Hepatocyte (in vitro differentiated cells): ENCODE data around the gene RCBTB2. TPM values are rescaled to one million over a fixed set of nuclear protein-coding genes. Genes with fewer than 3 reads are reported as not detected.
A peak's percentile ranks its signal among the peaks of the same experiment; 100 is the strongest.

Source experiments
- DNase-seq: peaks from one replicate; pipeline ENCODE4 v3.0.0-alpha.2; 2016; ENCODE audit warnings: low spot score
- H2AFZ ChIP-seq: fragments of 200-600 bp; sonication (generic); 2 replicates; pipeline ENCODE4 v1.6.0; 2016; ENCODE audit warnings: antibody characterized with exemption, mild to moderate bottlenecking
- H3K27ac ChIP-seq: fragments of 200-600 bp; sonication (generic); 2 replicates; pipeline ENCODE4 v1.5.1; 2016; ENCODE audit warnings: mild to moderate bottlenecking
- H3K27me3 ChIP-seq: fragments of 200-600 bp; sonication (generic); 2 replicates; pipeline ENCODE4 v1.6.1; 2016
- H3K36me3 ChIP-seq: fragments of 200-600 bp; sonication (generic); replicated peaks from 2 replicates; pipeline ENCODE4 v1.5.1; 2016; ENCODE audit warnings: low read depth; ENCODE audit not compliant: insufficient read depth
- H3K4me1 ChIP-seq: fragments of 200-600 bp; sonication (generic); 2 replicates; pipeline ENCODE4 v1.5.1; 2016; ENCODE audit warnings: mild to moderate bottlenecking, moderate library complexity; ENCODE audit not compliant: insufficient read depth
- H3K4me2 ChIP-seq: fragments of 200-600 bp; sonication (generic); 2 replicates; pipeline ENCODE4 v1.6.0; 2016
- H3K4me3 ChIP-seq: fragments of 200-600 bp; sonication (generic); 2 replicates; pipeline ENCODE4 v1.5.1; 2016; ENCODE audit warnings: mild to moderate bottlenecking
- H3K79me2 ChIP-seq: fragments of 200-600 bp; sonication (generic); 2 replicates; pipeline ENCODE4 v1.6.0; 2017; ENCODE audit warnings: mild to moderate bottlenecking
- H3K9me2 ChIP-seq: fragments of 200-600 bp; sonication (generic); replicated peaks from 2 replicates; pipeline ENCODE4 v1.6.0; 2017; ENCODE audit warnings: mild to moderate bottlenecking; ENCODE audit not compliant: insufficient read depth
- H3K9me3 ChIP-seq: fragments of 200-600 bp; sonication (generic); 2 replicates; pipeline ENCODE4 v1.5.1; 2016; ENCODE audit warnings: low read depth, mild to moderate bottlenecking
- H4K20me1 ChIP-seq: fragments of 200-600 bp; sonication (generic); 2 replicates; pipeline ENCODE4 v1.6.0; 2016; ENCODE audit warnings: mild to moderate bottlenecking; ENCODE audit not compliant: insufficient read depth, poor library complexity, severe bottlenecking
- CTCF ChIP-seq: fragments of 200-600 bp; sonication (generic); IDR thresholded peaks from 2 replicates; pipeline ENCODE4 v1.5.1; 2016; ENCODE audit warnings: antibody characterized with exemption, mild to moderate bottlenecking; ENCODE audit not compliant: poor library complexity
- EZH2 ChIP-seq: fragments of 200-600 bp; sonication (generic); IDR thresholded peaks from 2 replicates; pipeline ENCODE4 v1.6.1; 2016; ENCODE audit warnings: antibody characterized with exemption, mild to moderate bottlenecking, borderline replicate concordance
- EZH2phosphoT487 ChIP-seq: fragments of 200-600 bp; sonication (generic); IDR thresholded peaks from one replicate; pipeline ENCODE4 v1.6.1; 2018; ENCODE audit warnings: antibody characterized with exemption, mild to moderate bottlenecking, low read depth, moderate library complexity; ENCODE audit not compliant: unreplicated experiment, severe bottlenecking
- WGBS: methylation state at CpG from one replicate; pipeline ENCODE4 v1.1.6; 2016; ENCODE audit warnings: low lambda C conversion rate; ENCODE audit errors: missing lambda C conversion rate; 5-methylcytosine and 5-hydroxymethylcytosine counted together
- polyA plus RNA-seq: library from polyadenylated mRNA; unstranded; fragments of >200 nt; fragmentation: Nextera tagmentation; extraction: Ambion mirVana; gene quantifications from 2 replicates; pipeline ENCODE4 v1.2.1, GENCODE V29; 2016
- total RNA-seq: library from RNA; depleted of rRNA; stranded (reverse); fragments of >200 nt; gene quantifications from 2 replicates; pipeline ENCODE4 v1.2.3, GENCODE V29; 2014

The RCBTB2 gene
- total and polyA plus RNA-seq, 2 experiments from 2014 or later: 8.8 to 12.2 TPM

GRCh38 chr13:48567515-48568369, 34.9 kb upstream of the RCBTB2 start:
- Histone ChIP-seq H3K27me3 (no peaks in the 10 kb centered on the region), H3K27ac (peak overlapping the region; percentile 50), H3K4me3 (no peak overlapping the region), H3K36me3 (no peaks in the 10 kb centered on the region), H3K4me1 (peaks cover 36% of the 10 kb centered on the region), H3K4me2 (peak overlapping the region; percentile 9), H3K9me3 (no peaks in the 10 kb centered on the region), H4K20me1 (no peaks in the 10 kb centered on the region), H3K9me2 (no peaks in the 10 kb centered on the region), H2AFZ (no peak overlapping the region), H3K79me2 (no peaks in the 10 kb centered on the region)
- WGBS: 50% methylated on average over 6 of the region's 6 CpGs
- no peak for TF ChIP-seq EZH2
- no peak for TF ChIP-seq EZH2phosphoT487
- no peak for TF ChIP-seq CTCF
- DNase-seq: peak; percentile 18

DNA sequence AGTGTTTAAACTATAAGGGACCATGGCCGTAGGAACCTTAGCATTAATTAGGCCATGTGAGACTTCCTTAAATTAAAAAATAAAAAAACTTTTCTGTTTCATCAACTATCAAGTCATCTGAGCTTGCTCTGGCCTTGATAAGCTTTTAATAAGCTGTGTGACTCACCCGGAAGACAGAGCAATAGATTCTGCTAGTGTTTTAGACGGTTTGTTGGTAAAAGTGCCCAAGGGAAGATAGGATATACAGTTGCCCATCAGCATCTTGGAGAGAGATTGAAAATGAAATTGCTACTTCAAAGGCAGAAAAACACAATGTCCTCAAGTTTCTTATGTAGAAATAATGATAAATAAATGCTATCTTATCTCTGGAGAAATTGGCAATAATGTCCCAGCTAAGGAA, 31.2 kb upstream of the RCBTB2 start:
- peaks cover 21% of the 10 kb centered on the region for H3K4me1 ChIP-seq
- DNase-seq: no peak
- H3K36me3 ChIP-seq: no peaks in the 10 kb centered on the region
- no peaks in the 10 kb centered on the region for H3K79me2 ChIP-seq
- H3K4me3 ChIP-seq: no peak overlapping the region
- H3K27me3 ChIP-seq: no peaks in the 10 kb centered on the region
- H3K4me2 ChIP-seq: no peak overlapping the region
- 54% methylated on average over 3 of the region's 3 CpGs for WGBS
- no peaks in the 10 kb centered on the region for H3K9me3 ChIP-seq
- H3K27ac ChIP-seq: no peak overlapping the region
- no peak for TF ChIP-seq EZH2
- no peaks in the 10 kb centered on the region for H3K9me2 ChIP-seq
- H4K20me1 ChIP-seq: no peaks in the 10 kb centered on the region
- H2AFZ ChIP-seq: no peak overlapping the region

DNA sequence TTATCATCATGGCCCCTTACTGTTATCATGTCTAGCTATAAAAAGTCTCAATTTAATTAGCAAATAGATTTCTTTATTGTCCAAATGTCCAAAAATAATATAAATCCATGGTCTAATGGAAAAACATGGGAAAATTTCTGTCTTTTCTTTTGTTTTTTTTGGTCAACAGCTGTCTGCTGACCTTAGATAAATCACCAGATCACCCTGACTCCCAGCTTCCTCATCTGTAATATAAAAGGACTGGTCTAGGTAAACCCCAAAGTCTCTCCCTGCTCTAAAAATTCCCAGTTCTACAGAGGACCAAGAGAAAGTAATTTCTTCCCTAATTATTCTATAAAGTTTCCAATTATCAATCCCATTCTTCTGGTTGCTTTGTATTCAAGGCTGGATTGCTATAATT, 30.7 kb upstream of the RCBTB2 start:
- Histone ChIP-seq H3K79me2 (no peaks in the 10 kb centered on the region), H3K27ac (no peak overlapping the region), H3K27me3 (no peaks in the 10 kb centered on the region), H2AFZ (no peak overlapping the region), H3K36me3 (no peaks in the 10 kb centered on the region), H3K9me3 (no peaks in the 10 kb centered on the region), H3K4me1 (peaks cover 17% of the 10 kb centered on the region), H4K20me1 (no peaks in the 10 kb centered on the region), H3K4me2 (no peak overlapping the region), H3K4me3 (no peak overlapping the region), H3K9me2 (no peaks in the 10 kb centered on the region)
- TF ChIP-seq EZH2 (no peak), CTCF (no peak), EZH2phosphoT487 (no peak)
- no peak for DNase-seq

DNA sequence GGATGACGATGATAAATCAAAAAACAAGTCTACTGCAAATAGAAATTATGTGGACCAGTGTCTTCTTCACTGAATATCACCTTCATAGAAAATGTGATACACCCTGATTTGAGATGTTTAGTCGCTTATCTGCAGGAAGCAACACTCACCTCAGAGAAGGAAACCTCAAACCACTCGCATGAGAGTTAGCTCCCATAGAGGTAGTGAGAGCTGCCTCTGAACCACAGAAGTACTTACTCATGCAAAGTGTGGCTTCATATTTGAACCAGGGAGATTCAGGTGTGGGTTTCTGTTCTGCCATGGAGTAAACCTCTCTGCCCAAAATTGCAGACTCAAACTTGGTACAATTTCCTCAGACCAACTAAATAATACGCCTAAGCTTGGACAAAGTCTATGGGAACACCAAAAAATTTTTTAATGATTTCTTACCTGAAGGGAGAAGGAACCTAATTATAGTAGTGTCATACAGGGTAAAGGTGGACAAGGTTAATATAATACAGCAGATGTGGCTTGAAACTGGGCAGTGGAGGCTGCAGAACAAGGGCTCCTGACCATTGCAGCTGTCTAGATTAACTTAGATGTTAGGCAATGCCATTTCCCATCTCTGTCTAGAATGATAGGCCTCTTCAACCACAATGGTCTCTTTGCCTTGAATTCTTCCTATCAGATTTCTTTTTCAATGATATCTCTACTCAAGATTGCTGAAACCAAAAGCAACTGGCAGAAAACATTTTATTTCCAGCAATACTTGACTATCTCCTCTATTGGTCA, 29.6 kb upstream of the RCBTB2 start:
- Histone ChIP-seq H4K20me1 (no peaks in the 10 kb centered on the region), H3K27ac (no peak overlapping the region), H3K9me2 (no peaks in the 10 kb centered on the region), H3K9me3 (no peaks in the 10 kb centered on the region), H3K36me3 (no peaks in the 10 kb centered on the region), H3K4me2 (no peak overlapping the region), H3K4me1 (peaks cover 9% of the 10 kb centered on the region), H3K27me3 (no peaks in the 10 kb centered on the region), H3K79me2 (no peaks in the 10 kb centered on the region), H3K4me3 (no peak overlapping the region), H2AFZ (no peak overlapping the region)
- TF ChIP-seq CTCF (no peak), EZH2 (no peak), EZH2phosphoT487 (no peak)
- WGBS: 92% methylated on average over 4 of the region's 4 CpGs
- DNase-seq: no peak
